OCI-LY3 (cell line): Measurements from ENCODE around the gene ERGIC2.
A peak's percentile ranks its signal among the peaks of the same experiment; 100 is the strongest.
"Not testable (repeated sequence)": the region's sequence is repeated elsewhere in the genome, so short reads cannot be mapped to it uniquely, and the experiment has no call there.

ENCODE experiments used
- H2AFZ ChIP-seq: fragments of 200-600, 300-600 bp; shearing (Covaris generic); 2 replicates; pipeline ENCODE4 v1.6.0; 2014; ENCODE audit warnings: antibody characterized with exemption, low read depth, low read length
- H3K27ac ChIP-seq: fragments of 200-600, 300-600 bp; sonication (generic); 2 replicates; pipeline ENCODE4 v1.5.1; 2014; ENCODE audit warnings: mild to moderate bottlenecking, low read length, moderate library complexity, mixed read lengths
- H3K27me3 ChIP-seq: fragments of 200-600, 300-600 bp; sonication (generic); 2 replicates; pipeline ENCODE4 v1.6.1; 2014; ENCODE audit warnings: low read depth, low read length, mixed read lengths
- H3K36me3 ChIP-seq: fragments of 200-600, 300-600 bp; sonication (generic); replicated peaks from 2 replicates; pipeline ENCODE3; 2014; ENCODE audit warnings: low read depth, low read length, mixed read lengths
- H3K4me1 ChIP-seq: fragments of 300-600, 200-600 bp; sonication (generic); 2 replicates; pipeline ENCODE4 v1.6.1; 2014; ENCODE audit warnings: low read length, mixed read lengths
- H3K4me2 ChIP-seq: fragments of 200-600, 300-600 bp; sonication (generic); 2 replicates; pipeline ENCODE4 v1.6.1; 2014; ENCODE audit warnings: low read length, mixed read lengths
- H3K4me3 ChIP-seq: fragments of 300-600, 200-600 bp; sonication (generic); 2 replicates; pipeline ENCODE4 v1.5.1; 2014; ENCODE audit warnings: antibody characterized with exemption, mild to moderate bottlenecking, low read length, moderate library complexity
- H3K79me2 ChIP-seq: fragments of 300-600, 200-600 bp; shearing (Covaris generic); 2 replicates; pipeline ENCODE4 v1.6.1; 2014; ENCODE audit warnings: mild to moderate bottlenecking, low read length, mixed read lengths
- H3K9ac ChIP-seq: fragments of 300-600, 200-600 bp; shearing (Covaris generic); 2 replicates; pipeline ENCODE4 v1.6.0; 2014; ENCODE audit warnings: mild to moderate bottlenecking, low read length, moderate library complexity
- H3K9me3 ChIP-seq: fragments of 200-600, 300-600 bp; shearing (Covaris generic); 2 replicates; pipeline ENCODE4 v1.6.1; 2014; ENCODE audit warnings: low read length, mixed read lengths; ENCODE audit not compliant: insufficient read depth
- H4K20me1 ChIP-seq: fragments of 200-600, 300-600 bp; sonication (generic); 2 replicates; pipeline ENCODE4 v1.6.1; 2016; ENCODE audit warnings: low read length, mixed read lengths; ENCODE audit not compliant: insufficient read depth
- CTCF ChIP-seq: fragments of 200-600, 300-600 bp; sonication (generic); IDR thresholded peaks from 2 replicates; pipeline ENCODE4 v1.5.1; 2014; ENCODE audit warnings: antibody characterized with exemption, low read length, low read depth
- EZH2phosphoT487 ChIP-seq: fragments of 200-600 bp; shearing (Covaris generic); IDR thresholded peaks from 2 replicates; pipeline ENCODE4 v1.6.1; 2018; ENCODE audit warnings: antibody characterized with exemption, mixed run types, low read depth

ERGIC2 gene

GRCh38 chr12:29304388-29304787, 76.6 kb downstream of the ERGIC2 start:
- Histone ChIP-seq H4K20me1 (no peaks in the 10 kb centered on the region), H3K36me3 (no peaks in the 10 kb centered on the region), H3K27me3 (no peaks in the 10 kb centered on the region), H3K4me1 (peaks cover 8% of the 10 kb centered on the region), H3K9me3 (no peaks in the 10 kb centered on the region), H3K4me2 (no peak overlapping the region), H3K79me2 (no peaks in the 10 kb centered on the region), H3K9ac (no peak overlapping the region), H2AFZ (no peak overlapping the region), H3K27ac (no peak overlapping the region), H3K4me3 (no peak overlapping the region)
- TF ChIP-seq EZH2phosphoT487 (no peak), CTCF (no peak)

- no peak for TF ChIP-seq CTCF
- no peak for TF ChIP-seq EZH2phosphoT487
Observed at GRCh38 chr12:29301114-29301513, 79.9 kb downstream of the ERGIC2 start.

GRCh38 chr12:29299633-29300032, 81.3 kb downstream of the ERGIC2 start:
- Histone ChIP-seq H3K27me3 (no peaks in the 10 kb centered on the region), H3K36me3 (no peaks in the 10 kb centered on the region), H3K79me2 (no peaks in the 10 kb centered on the region), H2AFZ (no peak overlapping the region), H4K20me1 (no peaks in the 10 kb centered on the region), H3K27ac (no peak overlapping the region), H3K4me2 (peak overlapping the region; percentile 34), H3K9ac (no peak overlapping the region), H3K4me3 (no peak overlapping the region), H3K4me1 (peaks cover 12% of the 10 kb centered on the region), H3K9me3 (no peaks in the 10 kb centered on the region)
- TF ChIP-seq CTCF (no peak), EZH2phosphoT487 (no peak)

More at GRCh38 chr12:29301114-29301513, 79.9 kb downstream of the ERGIC2 start:
- Histone ChIP-seq H3K36me3 (no peaks in the 10 kb centered on the region), H3K79me2 (no peaks in the 10 kb centered on the region), H3K4me3 (no peak overlapping the region), H3K4me1 (peaks cover 12% of the 10 kb centered on the region), H3K9ac (no peak overlapping the region), H2AFZ (no peak overlapping the region), H3K9me3 (no peaks in the 10 kb centered on the region), H3K4me2 (no peak overlapping the region), H4K20me1 (no peaks in the 10 kb centered on the region), H3K27ac (no peak overlapping the region), H3K27me3 (no peaks in the 10 kb centered on the region)

- no peak overlapping the region for H3K4me3 ChIP-seq
- H3K9ac ChIP-seq = no peak overlapping the region
- no peaks in the 10 kb centered on the region for H3K9me3 ChIP-seq
- no peak for TF ChIP-seq EZH2phosphoT487
- no peak for TF ChIP-seq CTCF
- no peaks in the 10 kb centered on the region for H3K27me3 ChIP-seq
- no peak overlapping the region for H3K27ac ChIP-seq
- H3K36me3 ChIP-seq = no peaks in the 10 kb centered on the region
- H3K4me2 ChIP-seq = no peak overlapping the region
- no peaks in the 10 kb centered on the region for H3K4me1 ChIP-seq
- H4K20me1 ChIP-seq = no peaks in the 10 kb centered on the region
- no peaks in the 10 kb centered on the region for H3K79me2 ChIP-seq
- no peak overlapping the region for H2AFZ ChIP-seq
Observed at GRCh38 chr12:29291226-29291625, 89.7 kb downstream of the ERGIC2 start.

- not testable (repeated sequence) for H3K27me3 ChIP-seq, H3K4me3 ChIP-seq, H2AFZ ChIP-seq, H4K20me1 ChIP-seq, H3K4me2 ChIP-seq, H3K79me2 ChIP-seq, H3K36me3 ChIP-seq, H3K9me3 ChIP-seq, H3K4me1 ChIP-seq, H3K27ac ChIP-seq, H3K9ac ChIP-seq
Observed at GRCh38 chr12:29290475-29290874, 90.5 kb downstream of the ERGIC2 start.
